IMR-90 (cell line): ENCODE results near the gene FNDC3A.

Experiments
- TF ChIP-seq, protein P1 (sequence below): conservative IDR thresholded peaks from 2 replicates; pipeline ENCODE4 v1.5.1; 2012; ENCODE audit warnings: mild to moderate bottlenecking, low read depth, low read length, improper control_type of control experiment
- TF ChIP-seq, protein P2 (sequence below): fragments of 150-350 bp; IDR thresholded peaks from 2 replicates; pipeline ENCODE4 v1.6.1; 2017; ENCODE audit warnings: mild to moderate bottlenecking, antibody characterized with exemption, low read length, low read depth

DNA sequence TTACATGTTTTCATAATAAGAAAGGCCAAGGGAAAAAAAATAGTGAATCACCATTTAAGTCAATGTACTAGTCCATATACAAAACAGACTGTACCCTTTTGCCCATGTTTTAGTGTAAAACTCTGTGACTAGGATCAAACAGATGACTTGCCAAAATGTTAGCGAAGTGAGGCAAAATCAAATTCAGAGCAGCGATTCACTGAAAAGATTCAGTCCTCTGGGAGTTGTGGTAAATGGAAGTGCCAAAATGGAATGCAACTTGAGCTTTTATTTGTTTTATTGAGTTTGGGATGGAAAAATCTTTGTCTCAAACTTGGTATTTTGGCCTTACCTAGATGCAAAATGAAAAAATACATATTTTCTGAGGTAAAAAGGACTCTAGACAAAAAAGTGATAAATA, 281.1 kb downstream of the FNDC3A start:
- TF ChIP-seq, protein P1, sequence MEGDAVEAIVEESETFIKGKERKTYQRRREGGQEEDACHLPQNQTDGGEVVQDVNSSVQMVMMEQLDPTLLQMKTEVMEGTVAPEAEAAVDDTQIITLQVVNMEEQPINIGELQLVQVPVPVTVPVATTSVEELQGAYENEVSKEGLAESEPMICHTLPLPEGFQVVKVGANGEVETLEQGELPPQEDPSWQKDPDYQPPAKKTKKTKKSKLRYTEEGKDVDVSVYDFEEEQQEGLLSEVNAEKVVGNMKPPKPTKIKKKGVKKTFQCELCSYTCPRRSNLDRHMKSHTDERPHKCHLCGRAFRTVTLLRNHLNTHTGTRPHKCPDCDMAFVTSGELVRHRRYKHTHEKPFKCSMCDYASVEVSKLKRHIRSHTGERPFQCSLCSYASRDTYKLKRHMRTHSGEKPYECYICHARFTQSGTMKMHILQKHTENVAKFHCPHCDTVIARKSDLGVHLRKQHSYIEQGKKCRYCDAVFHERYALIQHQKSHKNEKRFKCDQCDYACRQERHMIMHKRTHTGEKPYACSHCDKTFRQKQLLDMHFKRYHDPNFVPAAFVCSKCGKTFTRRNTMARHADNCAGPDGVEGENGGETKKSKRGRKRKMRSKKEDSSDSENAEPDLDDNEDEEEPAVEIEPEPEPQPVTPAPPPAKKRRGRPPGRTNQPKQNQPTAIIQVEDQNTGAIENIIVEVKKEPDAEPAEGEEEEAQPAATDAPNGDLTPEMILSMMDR, result no peak
- TF ChIP-seq, protein P2, sequence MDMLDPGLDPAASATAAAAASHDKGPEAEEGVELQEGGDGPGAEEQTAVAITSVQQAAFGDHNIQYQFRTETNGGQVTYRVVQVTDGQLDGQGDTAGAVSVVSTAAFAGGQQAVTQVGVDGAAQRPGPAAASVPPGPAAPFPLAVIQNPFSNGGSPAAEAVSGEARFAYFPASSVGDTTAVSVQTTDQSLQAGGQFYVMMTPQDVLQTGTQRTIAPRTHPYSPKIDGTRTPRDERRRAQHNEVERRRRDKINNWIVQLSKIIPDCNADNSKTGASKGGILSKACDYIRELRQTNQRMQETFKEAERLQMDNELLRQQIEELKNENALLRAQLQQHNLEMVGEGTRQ, result no peak
